GM21723 (cell line): ENCODE measurements around the gene TNFRSF11A.

ENCODE experiments used
- ATAC-seq: cut with Tn5 transposase; IDR thresholded peaks from one replicate; pipeline ENCODE4 v1.9.1; 2021; ENCODE audit warnings: mild to moderate bottlenecking, moderate library complexity; ENCODE audit not compliant: unreplicated experiment

Gene TNFRSF11A

GRCh38 chr18:62341473-62341872, 16.4 kb downstream of the TNFRSF11A start:
- no peak for ATAC-seq

DNA sequence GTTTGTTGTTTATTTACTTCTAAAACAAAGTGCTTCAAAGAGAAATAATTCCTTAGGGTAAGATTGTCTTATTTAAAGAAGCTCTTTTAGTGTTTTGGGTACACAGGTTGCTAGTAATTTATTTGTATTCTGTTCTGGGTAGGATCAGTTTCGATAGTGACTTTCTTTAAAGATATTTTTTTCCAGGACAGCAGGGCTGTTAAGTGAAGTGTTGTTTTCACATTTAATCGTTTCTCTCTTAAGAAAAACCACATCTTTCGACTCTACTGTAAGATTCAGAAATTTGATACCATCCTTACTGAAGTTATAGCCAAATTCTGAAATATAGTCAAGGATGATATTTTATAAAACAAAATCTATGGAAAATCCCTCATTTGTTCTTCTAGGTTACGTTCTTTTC, 17.8 kb downstream of the TNFRSF11A start:
- ATAC-seq: no peak

DNA sequence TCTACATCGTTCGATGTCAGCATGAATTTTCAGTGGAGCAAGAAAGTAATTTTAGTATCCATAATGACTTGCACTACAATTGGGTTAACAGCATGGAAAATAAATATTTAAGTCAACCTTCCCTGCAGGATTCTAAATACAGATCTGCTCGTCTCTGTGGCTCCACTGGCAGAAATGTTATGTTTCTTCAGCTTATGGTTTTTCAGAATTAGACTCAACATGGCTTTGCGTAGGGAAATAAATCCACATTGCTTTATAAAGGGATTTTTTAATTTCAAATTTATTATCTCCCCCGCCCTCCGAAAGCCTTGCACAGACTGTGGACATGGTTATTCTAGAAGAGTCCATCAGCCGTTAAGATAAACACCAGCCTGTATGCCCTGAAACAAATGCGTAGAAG, 18.2 kb downstream of the TNFRSF11A start:
- ATAC-seq: no peak

DNA sequence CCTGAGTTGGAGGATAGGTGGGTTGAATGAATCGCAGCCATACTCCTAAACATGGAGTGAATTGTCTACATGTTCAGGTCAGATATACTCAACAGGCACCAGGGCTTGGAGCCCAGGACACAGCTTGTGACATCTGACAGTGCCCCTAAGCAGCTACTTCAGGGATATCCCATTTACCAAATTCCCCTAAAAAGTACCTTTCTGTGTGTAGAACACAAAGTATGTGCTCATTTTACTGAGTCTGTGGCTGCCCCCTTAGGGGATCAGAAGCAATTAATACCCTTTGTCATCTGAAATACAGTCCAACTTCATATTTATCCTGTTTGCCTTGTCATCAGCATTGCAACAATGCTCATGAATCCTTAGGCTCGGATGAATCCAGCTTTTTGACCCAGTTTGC, 20.8 kb downstream of the TNFRSF11A start:
- ATAC-seq: no peak

GRCh38 chr18:62346333-62347088, 21.4 kb downstream of the TNFRSF11A start:
- no peak for ATAC-seq

- ATAC-seq: no peak
Observed at GRCh38 chr18:62347089-62347506, 22.0 kb downstream of the TNFRSF11A start.

- ATAC-seq: no peak
Observed at GRCh38 chr18:62348474-62348873, 23.4 kb downstream of the TNFRSF11A start.

GRCh38 chr18:62353170-62353569, 28.1 kb downstream of the TNFRSF11A start:
- ATAC-seq: no peak

DNA sequence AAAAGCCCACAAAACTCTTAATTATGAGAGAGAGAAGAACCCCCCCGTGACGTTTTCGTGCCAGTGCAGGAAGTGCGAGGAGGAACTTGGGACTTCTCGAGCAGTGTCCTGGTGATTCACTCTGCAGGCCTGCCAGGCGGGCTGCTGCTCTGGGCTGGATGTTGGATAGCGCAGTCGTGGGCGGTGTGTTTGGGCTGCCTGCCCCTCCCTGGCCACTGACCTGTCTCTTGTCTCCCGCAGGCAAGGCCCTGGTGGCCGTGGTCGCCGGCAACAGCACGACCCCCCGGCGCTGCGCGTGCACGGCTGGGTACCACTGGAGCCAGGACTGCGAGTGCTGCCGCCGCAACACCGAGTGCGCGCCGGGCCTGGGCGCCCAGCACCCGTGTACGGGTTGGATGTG, 29.0 kb downstream of the TNFRSF11A start:
- ATAC-seq: no peak

DNA sequence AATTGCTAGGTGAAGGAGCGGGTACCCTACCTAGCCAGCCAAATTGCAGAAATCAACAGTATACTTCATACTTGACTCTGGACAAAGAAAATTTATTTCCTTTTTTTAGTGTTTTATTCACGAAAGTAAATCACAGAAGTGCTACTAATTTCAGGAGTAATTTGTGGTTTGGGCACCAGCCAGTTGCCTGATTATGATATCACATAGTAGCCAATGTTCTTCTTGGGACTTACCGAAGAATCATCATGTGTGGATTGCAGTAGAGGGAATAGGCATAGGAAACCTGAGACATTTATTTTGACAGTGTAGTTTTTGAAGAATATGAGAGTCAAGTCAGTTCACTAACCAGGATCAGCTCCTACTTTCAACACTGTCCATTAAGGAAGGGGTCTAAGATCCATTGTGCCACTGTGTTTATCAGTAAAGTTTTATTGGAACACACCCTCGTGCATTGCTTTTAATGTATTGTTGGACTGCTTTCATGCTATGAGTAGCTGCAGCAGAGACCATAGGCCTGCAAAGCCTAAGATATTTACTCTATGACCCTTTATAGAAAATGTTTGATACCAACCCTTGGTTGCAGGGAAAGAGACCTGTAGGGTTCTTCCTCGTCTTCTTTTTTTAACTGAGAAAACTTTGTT, 32.1 kb downstream of the TNFRSF11A start:
- no peak for ATAC-seq

DNA sequence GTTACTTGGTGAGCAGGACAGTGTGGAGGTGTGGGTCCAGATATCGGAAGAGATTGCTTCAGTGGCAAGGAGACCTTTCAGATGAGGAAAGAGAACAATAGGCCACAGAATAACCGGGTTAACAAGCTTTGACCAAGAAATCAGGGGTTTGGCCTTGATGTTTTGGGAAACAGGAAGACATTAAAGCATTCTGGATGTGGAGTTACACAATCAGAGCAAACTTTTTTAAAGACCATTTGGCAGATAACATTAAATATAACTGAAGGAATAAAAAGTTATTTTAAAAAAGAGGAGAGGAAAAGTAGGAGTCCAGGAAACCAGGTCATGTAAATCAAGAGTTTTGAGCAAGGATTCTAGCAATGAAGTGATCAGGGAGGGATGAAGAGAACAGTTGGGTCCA, 35.7 kb downstream of the TNFRSF11A start:
- ATAC-seq: no peak

- no peak for ATAC-seq
Observed at GRCh38 chr18:62361288-62361687, 36.2 kb downstream of the TNFRSF11A start.

DNA sequence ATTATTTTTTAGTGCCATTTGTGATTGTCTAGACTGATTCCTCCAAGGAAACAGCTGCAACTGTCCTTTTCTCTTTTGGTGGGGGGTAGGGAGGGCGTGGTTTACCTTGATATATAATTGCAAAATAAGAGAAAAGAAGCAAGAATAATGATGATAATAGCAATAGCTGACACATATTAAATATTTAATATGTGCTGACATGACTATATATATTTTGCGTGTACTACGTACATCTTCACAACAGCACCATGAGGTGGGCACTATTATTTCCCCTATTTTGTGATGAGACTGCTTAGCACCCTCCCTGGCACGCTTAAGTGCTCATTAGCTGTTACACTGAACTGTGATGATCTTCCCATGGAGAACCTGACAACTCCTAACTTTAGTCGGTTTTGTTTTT, 39.4 kb downstream of the TNFRSF11A start:
- no peak for ATAC-seq

DNA sequence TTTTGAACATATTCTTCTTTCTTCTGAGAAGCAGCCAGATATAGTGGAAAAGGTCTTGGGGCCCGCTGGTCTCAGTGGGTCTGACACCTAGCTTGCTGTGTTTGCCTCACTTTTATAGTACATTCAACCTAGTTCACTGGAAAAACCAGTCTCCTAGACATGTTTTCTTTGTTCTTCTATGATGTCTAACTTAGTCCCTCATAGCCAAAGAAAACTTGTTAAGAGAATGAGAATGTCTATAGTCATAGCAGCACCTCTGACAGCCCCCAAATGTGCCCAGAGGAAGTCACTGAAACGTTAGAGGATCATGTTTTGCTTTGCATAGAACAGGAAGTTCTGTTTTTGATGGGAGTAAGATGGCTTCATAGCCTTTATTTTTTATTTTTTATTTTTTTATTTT, 40.3 kb downstream of the TNFRSF11A start:
- no peak for ATAC-seq

DNA sequence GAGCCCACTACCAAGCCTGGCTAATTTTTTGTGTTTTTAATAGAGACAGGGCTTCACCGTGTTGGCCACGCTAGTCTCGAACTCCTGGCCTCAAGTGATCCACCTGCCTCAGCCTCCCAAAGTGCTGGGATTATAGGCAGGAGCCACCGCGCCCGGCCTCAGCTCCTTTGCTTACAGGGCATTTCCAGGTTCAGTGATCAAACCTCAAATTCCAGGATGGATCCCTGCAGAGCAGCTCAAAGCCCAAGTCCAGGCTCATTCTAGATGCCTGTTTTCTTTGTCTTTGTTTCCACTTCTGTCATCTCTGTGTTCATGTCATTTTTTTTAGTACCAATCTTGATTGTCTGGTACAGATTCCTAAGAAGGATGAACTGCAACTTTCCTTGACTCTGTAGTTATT, 41.9 kb downstream of the TNFRSF11A start:
- no peak for ATAC-seq

- ATAC-seq: peak; percentile 83
Observed at GRCh38 chr18:62368100-62368499, 43.0 kb downstream of the TNFRSF11A start.

- ATAC-seq: no peak
Observed at GRCh38 chr18:62369129-62369644, 44.1 kb downstream of the TNFRSF11A start.

GRCh38 chr18:62370366-62370765, 45.3 kb downstream of the TNFRSF11A start:
- no peak for ATAC-seq

DNA sequence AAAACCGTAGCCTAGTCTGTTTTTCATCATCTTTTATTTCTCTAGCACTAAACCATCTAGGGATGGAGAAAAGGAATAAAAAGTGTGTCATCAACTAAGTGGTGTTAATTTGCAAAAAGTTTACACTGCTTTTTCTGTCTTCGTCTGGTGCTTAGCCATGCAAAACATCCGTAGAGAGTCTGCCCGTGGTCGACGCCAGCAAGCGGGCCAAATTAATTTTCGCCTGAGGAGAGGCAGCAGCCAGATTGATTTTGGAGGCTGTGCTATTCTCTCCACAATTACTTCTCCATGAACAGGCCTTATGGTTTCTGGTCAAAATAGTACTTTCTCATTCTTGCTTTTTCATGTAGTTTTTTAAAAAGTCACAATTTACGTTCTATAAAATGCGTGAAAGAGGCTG, 46.3 kb downstream of the TNFRSF11A start:
- no peak for ATAC-seq

DNA sequence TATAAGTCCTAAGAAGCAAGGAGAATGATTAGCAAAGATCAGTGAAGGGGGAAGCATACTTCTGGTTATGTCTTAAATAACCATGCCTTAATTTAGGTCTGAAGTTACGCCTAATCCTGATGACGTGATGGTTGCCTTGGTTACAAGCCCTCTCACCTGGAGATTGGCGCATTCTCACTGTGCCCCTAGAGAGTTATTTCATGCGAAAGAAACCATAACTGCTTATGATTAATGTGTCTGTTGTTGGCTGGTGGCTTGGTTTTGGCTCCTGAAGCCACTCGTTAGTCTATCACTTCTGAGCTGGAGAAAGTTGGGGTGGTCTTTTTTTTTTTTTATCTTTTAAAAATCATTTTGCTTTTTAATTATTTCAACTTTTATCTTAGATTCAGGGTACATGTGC, 47.0 kb downstream of the TNFRSF11A start:
- ATAC-seq: peak; percentile 61

DNA sequence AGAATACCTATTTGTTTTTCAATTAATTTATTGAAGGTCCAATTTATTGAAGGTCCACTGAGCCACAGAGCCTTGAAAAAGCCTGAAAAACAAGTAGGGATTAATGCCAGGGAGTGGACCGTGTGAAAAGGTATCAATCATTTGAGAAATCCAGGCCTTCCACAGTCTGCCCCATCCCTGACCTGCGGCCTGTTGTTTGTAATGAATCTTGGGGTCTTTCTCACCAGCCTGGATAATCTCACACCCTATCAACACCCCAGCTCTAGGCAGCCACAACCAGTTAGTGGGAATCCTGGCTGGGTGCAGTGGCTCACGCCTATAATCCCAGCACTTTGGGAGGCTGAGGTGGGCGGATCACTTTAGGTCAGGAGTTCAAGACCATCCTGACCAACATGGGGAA, 47.8 kb downstream of the TNFRSF11A start:
- ATAC-seq: no peak

DNA sequence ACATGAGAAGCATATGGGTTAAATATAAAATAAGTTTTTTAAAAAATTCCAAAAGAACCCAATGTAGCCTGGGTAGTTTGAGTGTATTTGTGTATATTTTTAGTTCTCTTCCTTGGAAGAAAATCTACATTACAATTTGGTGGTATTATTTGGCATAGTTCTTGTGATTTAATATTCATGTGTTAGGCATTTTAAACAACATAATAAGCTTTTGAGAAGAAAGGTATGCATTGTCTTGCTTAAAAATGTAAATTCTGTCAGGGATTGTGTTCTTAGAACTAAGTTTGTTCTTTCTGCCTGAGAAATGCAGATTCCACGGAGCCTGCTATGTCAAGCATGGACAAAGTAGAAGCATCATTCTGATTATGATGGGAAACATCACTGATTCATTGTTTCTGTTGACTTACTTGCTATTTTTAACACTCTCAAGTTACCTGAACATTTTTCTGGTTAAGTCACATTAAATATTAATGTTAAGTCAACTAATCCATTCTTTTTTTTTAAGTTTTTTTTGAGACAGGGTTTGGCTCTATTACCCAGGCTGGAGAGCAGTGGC, 49.4 kb downstream of the TNFRSF11A start:
- no peak for ATAC-seq
